HepG2 (cell line): ENCODE results near the gene C16orf95. TPM values are rescaled to one million over a fixed set of nuclear protein-coding genes. Genes with fewer than 3 reads are reported as not detected.
A peak's percentile ranks its signal among the peaks of the same experiment; 100 is the strongest.

ENCODE experiments used
- ATAC-seq: fragments of 200-7000 bp; cut with Tn5 transposase; 3 replicates; pipeline ENCODE4 v1.9.1; 2020; ENCODE audit warnings: mild to moderate bottlenecking, moderate library complexity
- BruUV-seq: library from RNA; stranded (reverse); fragments of 400-500 nt; replicated peaks from 2 replicates; lab custom pipeline; 2021; lab: Mats Ljungman, UMichigan
- CTCF ChIA-PET: fragments of 300-600 bp; formaldehyde crosslinking; extraction: SDS; loops from one replicate; lab custom pipeline; 2021; ENCODE audit warnings: low total read pairs, inconsistent platforms, low intra/inter-chr PET ratio; lab: Yijun Ruan, JAX
- POLR2A ChIA-PET: fragments of 350-600 bp; sonication (Branson Sonifier 250); formaldehyde crosslinking; loops from one replicate; lab custom pipeline; 2020; ENCODE audit warnings: antibody characterized with exemption, inconsistent platforms; lab: Yijun Ruan, JAX
- DNase-seq: peaks from one replicate; pipeline ENCODE4 v3.0.0-alpha.2; 2015; ENCODE audit warnings: low spot score
- FAIRE-seq: peaks from 3 replicates; lab custom pipeline; 2011; peaks lifted over from hg19 to GRCh38; lab: Jason Lieb, UNC
- H2AFZ ChIP-seq: one replicate; pipeline ENCODE4 v1.6.1; 2011; ENCODE audit warnings: low read length, inconsistent platforms
- H3K27ac ChIP-seq: fragments of 300-600 bp; 3 replicates; pipeline ENCODE4 v1.8.0; 2011; ENCODE audit warnings: mixed run types, mild to moderate bottlenecking, mixed read lengths, low read length, inconsistent platforms; ENCODE audit not compliant: insufficient read depth; ENCODE audit errors: extremely low read length
- H3K27me3 ChIP-seq, 2 experiments: fragments of 200-600 bp in 1 of 2; 2 replicates in 1 of 2; 3 replicates in 1 of 2; pipeline versions ENCODE4 v1.6.0 to v1.8.0; 2011; ENCODE audit warnings: low read length in 2 of 2, mild to moderate bottlenecking in 2 of 2, moderate library complexity in 2 of 2, inconsistent platforms in 1 of 2; ENCODE audit not compliant: insufficient read depth in 2 of 2, control insufficient read depth in 1 of 2
- H3K36me3 ChIP-seq, 2 experiments: fragments of 200-600 bp in 1 of 2; replicated peaks in 1 of 2; 2 replicates in 1 of 2; 3 replicates in 1 of 2; pipeline versions ENCODE4 v1.5.1 to v1.8.0; 2011; ENCODE audit warnings: low read length in 2 of 2, inconsistent platforms in 1 of 2; ENCODE audit not compliant: insufficient read depth in 2 of 2, control insufficient read depth in 1 of 2
- H3K4me1 ChIP-seq: 2 replicates; pipeline ENCODE4 v1.5.1; 2012; ENCODE audit warnings: low read length, inconsistent platforms; ENCODE audit not compliant: insufficient read depth
- H3K4me2 ChIP-seq: 2 replicates; pipeline ENCODE4 v1.6.0; 2011; ENCODE audit warnings: low read depth, low read length, inconsistent platforms
- H3K4me3 ChIP-seq, 3 experiments: fragments of 200-600 bp in 1 of 3; sonication (generic), shearing (Covaris generic) in 1 of 3; replicated peaks in 1 of 3; 2 replicates each; pipeline ENCODE4 v1.5.1; 2011 to 2016; ENCODE audit warnings: low read length in 3 of 3, inconsistent platforms in 2 of 3, low read depth in 2 of 3, mild to moderate bottlenecking in 2 of 3, control low read depth in 1 of 3, mixed read lengths in 1 of 3; ENCODE audit not compliant: insufficient read depth in 1 of 3
- H3K79me2 ChIP-seq: one replicate; pipeline ENCODE4 v1.6.1; 2011; ENCODE audit warnings: low read length, inconsistent platforms; ENCODE audit not compliant: insufficient read depth
- H3K9ac ChIP-seq: 2 replicates; pipeline ENCODE4 v1.6.0; 2011; ENCODE audit warnings: mild to moderate bottlenecking, low read depth, low read length, inconsistent platforms; ENCODE audit not compliant: insufficient read depth
- H3K9me3 ChIP-seq: 2 replicates; pipeline ENCODE4 v1.5.1; 2012; ENCODE audit warnings: mild to moderate bottlenecking, low read length
- H4K20me1 ChIP-seq: 2 replicates; pipeline ENCODE4 v1.6.0; 2011; ENCODE audit warnings: inconsistent platforms, mild to moderate bottlenecking, low read length, moderate library complexity; ENCODE audit not compliant: insufficient read depth
- GMEB1 ChIP-seq: sonication (generic); formaldehyde crosslinking; IDR thresholded peaks from 2 replicates; pipeline ENCODE4 v1.5.1; 2020; ENCODE audit warnings: missing genetic modification reagents, mild to moderate bottlenecking, borderline replicate concordance
- HDAC1 ChIP-seq: sonication (generic); formaldehyde crosslinking; IDR thresholded peaks from 2 replicates; pipeline ENCODE4 v1.5.1; 2020; ENCODE audit warnings: mild to moderate bottlenecking, missing genetic modification reagents
- HNF1B ChIP-seq: sonication (generic); formaldehyde crosslinking; IDR thresholded peaks from 2 replicates; pipeline ENCODE4 v1.5.1; 2020; ENCODE audit warnings: mild to moderate bottlenecking, moderate library complexity, missing genetic modification reagents
- HNRNPK ChIP-seq: fragments of 200-400 bp; formaldehyde crosslinking; IDR thresholded peaks from 2 replicates; pipeline ENCODE4 v1.6.1; 2018; ENCODE audit warnings: low read length, low read depth, moderate library complexity, mild to moderate bottlenecking; ENCODE audit not compliant: poor library complexity, severe bottlenecking
- IKZF1 ChIP-seq: fragments of 450-650 bp; IDR thresholded peaks from 2 replicates; pipeline ENCODE4 v1.7.1; 2016
- NCOA1 ChIP-seq: sonication (generic); formaldehyde crosslinking; IDR thresholded peaks from 2 replicates; pipeline ENCODE4 v1.9.0; 2021; ENCODE audit warnings: missing genetic modification reagents
- PCBP2 ChIP-seq: fragments of 200-400 bp; formaldehyde crosslinking; optimal IDR thresholded peaks from 2 replicates; pipeline ENCODE3; 2018; ENCODE audit warnings: low read length, low read depth; ENCODE audit not compliant: poor library complexity, severe bottlenecking
- TBL1XR1 ChIP-seq: fragments of 150-350 bp; IDR thresholded peaks from 2 replicates; pipeline ENCODE4 v1.6.1; 2014; ENCODE audit warnings: borderline replicate concordance, low read length; ENCODE audit not compliant: partially characterized antibody
- ZNF180 ChIP-seq: sonication (generic); formaldehyde crosslinking; IDR thresholded peaks from 2 replicates; pipeline ENCODE4 v1.4.0; 2020; ENCODE audit warnings: low read depth, missing genetic modification reagents, borderline replicate concordance
- ZNF317 ChIP-seq: sonication (generic); formaldehyde crosslinking; IDR thresholded peaks from 2 replicates; pipeline ENCODE4 v1.5.0; 2020; ENCODE audit warnings: mild to moderate bottlenecking, missing genetic modification reagents
- ZNF652 ChIP-seq: IDR thresholded peaks from 2 replicates; pipeline ENCODE4 v1.6.1; 2016; ENCODE audit warnings: low read depth, borderline replicate concordance
- WGBS: methylation state at CpG from one replicate; pipeline ENCODE4 v1.1.6; 2017; ENCODE audit warnings: low lambda C conversion rate; 5-methylcytosine and 5-hydroxymethylcytosine counted together
- in situ Hi-C: cut with HindIII; loops from 2 replicates; pipeline ENCODE4 v1.10.0; 2017; ENCODE audit warnings: low pct_unique_long_range_greater_than_20kb; ENCODE audit not compliant: extremely low pct_ligation_motif_present
- intact Hi-C: fragments of 100-400 bp; cut with micrococcal nuclease; formaldehyde crosslinking; loops from one replicate; pipeline ENCODE4 v1.10.0; 2022; ENCODE audit not compliant: unreplicated experiment
- polyA plus RNA-seq, 8 experiments: library from polyadenylated mRNA; depleted of rRNA in 3 of 8; stranded (reverse) in 7 of 8; unstranded in 1 of 8; fragments of >200 nt; fragmentation: Illumina TruSeq in 4 of 8; extraction: Trizol in 4 of 8; gene quantifications; 2 replicates each; pipeline versions ENCODE4 v1.2.1 to v1.2.3, GENCODE V29; 2011 to 2016; ENCODE audit warnings: low read depth in 4 of 8, missing spikeins in 1 of 8, mixed read lengths in 1 of 8; ENCODE audit not compliant: insufficient read depth in 1 of 8
- total RNA-seq, 5 experiments: library from RNA; depleted of rRNA; stranded (reverse); fragments of >200 nt; fragmentation: Illumina TruSeq; extraction: Trizol; gene quantifications; 2 replicates each; pipeline ENCODE4 v1.2.3, GENCODE V29; 2016; ENCODE audit warnings: low read depth in 1 of 5

Gene C16orf95
- total and polyA plus RNA-seq, 2 of the 13 experiments (the other 11 are each of a cell fraction or from before 2014, with no cell fraction given), result 2.8 to 8.6 TPM

DNA sequence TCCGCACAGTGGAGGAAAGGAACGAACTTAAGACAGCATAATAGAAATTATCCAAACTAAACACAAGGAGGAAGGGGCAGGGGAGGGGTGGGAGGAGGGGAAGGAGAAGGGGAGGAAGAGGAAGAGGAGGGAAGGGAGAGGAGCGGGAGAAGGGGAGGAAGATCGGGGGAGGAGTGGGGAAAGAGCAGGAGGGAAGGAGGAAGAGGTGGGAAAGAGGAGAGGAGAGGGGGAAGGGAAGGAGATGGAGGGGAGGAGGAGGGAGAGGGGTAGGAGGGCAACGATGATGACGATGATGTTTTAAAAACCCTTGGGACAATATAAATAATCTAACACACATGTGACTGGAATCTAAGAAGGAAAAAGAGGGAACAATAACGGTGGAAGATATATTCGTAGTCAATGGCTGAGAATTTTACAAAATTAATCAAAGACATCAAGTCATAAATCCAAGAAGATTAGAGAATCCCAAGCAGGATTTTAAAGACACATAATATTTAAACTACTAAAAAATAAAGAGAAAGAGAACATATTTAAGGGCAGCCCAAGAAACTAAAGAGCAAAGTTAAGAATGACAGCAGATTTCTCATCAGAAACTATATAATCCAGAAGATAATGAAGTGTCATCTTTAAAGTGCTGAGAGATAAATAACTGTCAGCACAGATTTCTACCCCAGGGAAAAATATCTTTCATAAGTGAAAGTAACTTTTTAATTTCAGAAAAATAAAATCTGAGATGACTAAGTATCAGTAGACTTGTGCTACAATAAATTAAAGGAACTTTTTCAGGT, 30.2 kb downstream of the C16orf95 start:
- no peak for DNase-seq
- WGBS, result 46% methylated on average over 8 of the region's 8 CpGs
- Histone ChIP-seq H3K4me1 (no peaks in the 10 kb centered on the region), H3K27ac (no peak overlapping the region), H4K20me1 (no peaks in the 10 kb centered on the region), H2AFZ (no peak overlapping the region), H3K36me3 (no peaks in the 10 kb centered on the region), H3K27me3 (no peaks in the 10 kb centered on the region), H3K9me3 (no peaks in the 10 kb centered on the region), H3K9ac (no peak overlapping the region), H3K4me2 (no peak overlapping the region)
- no peak for ATAC-seq
- CTCF ChIA-PET, result no interaction called here
- in situ Hi-C loops, result no loop called here
- TF ChIP-seq PCBP2, result peak; percentile 96
- peak; percentile 96 for TF ChIP-seq ZNF317
- no peak for TF ChIP-seq IKZF1
- TF ChIP-seq ZNF652 (CRISPR knock-in tag), result no peak
- peak; percentile 85 for TF ChIP-seq HNRNPK
- TF ChIP-seq TBL1XR1, result no peak
- TF ChIP-seq, all 625 proteins: peak for 3
- BruUV-seq, result no TSS peak
- Histone ChIP-seq H3K79me2 (no peaks in the 10 kb centered on the region), H3K4me3 (no peak overlapping the region)
- FAIRE-seq, result no peak
- POLR2A ChIA-PET, result interaction anchor here (1.2 kb wide), 1 partner anchor 45 kb away, joined by 3 read pairs; no protein-coding TSS in a partner anchor
- intact Hi-C loops, result no loop called here

GRCh38 chr16:87284183-87284582, 33.0 kb downstream of the C16orf95 start:
- TF ChIP-seq NCOA1 (CRISPR knock-in tag) (no peak), HNF1B (CRISPR knock-in tag) (no peak), ZNF180 (no peak), GMEB1 (CRISPR knock-in tag) (no peak), HDAC1 (CRISPR knock-in tag) (no peak)
- Histone ChIP-seq H3K4me1 (no peaks in the 10 kb centered on the region), H2AFZ (no peak overlapping the region), H4K20me1 (no peaks in the 10 kb centered on the region), H3K27ac (no peak overlapping the region), H3K9me3 (no peaks in the 10 kb centered on the region), H3K4me2 (no peak overlapping the region), H3K27me3 (no peaks in the 10 kb centered on the region), H3K36me3 (no peaks in the 10 kb centered on the region), H3K4me3 (no peak overlapping the region), H3K79me2 (no peaks in the 10 kb centered on the region), H3K9ac (no peak overlapping the region)
- DNase-seq, result no peak
- in situ Hi-C loops (no loop called here), intact Hi-C loops (no loop called here)
- 90% methylated on average over 2 of the region's 2 CpGs for WGBS
- ATAC-seq, result no peak
- CTCF ChIA-PET, result no interaction called here
- POLR2A ChIA-PET, result no interaction called here
- BruUV-seq, result no TSS peak
- no peak for FAIRE-seq
